Measurements from ENCODE around the gene VPS4A.

VPS4A gene

DNA sequence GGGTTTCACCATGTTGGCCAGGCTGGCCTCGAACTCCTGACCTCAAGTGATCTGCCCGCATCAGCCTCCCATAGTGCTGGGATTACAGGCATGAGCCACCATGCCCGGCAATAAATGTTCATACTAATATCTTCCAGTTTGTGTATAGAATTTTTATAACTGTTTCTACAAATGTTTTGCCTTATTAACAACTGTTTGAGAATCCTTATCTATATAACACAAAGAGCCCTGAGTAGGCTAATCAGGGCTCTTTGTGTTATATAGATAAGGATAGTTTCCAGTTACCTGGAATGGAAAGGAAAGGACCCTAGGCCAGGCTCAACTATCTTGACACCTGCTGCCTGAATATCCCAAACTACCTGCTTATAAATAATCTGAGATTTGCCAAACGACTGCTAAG lies 57.7 kb downstream of the VPS4A start:
- H3K36me3 ChIP-seq (ENCODE audit: insufficient read depth, insufficient read length, low read length) = peaks cover 90% of the 10 kb centered on the region
- H3K4me1 ChIP-seq (ENCODE audit: insufficient read depth, insufficient read length) = peaks cover 3% of the 10 kb centered on the region
- H3K4me3 ChIP-seq (ENCODE audit: insufficient read length, low read depth) = no peak overlapping the region
- H3K9ac ChIP-seq (ENCODE audit: insufficient read length, low read depth) = no peak overlapping the region
- H3K27me3 ChIP-seq (ENCODE audit: insufficient read depth, insufficient read length) = no peaks in the 10 kb centered on the region
- DNase-seq (ENCODE audit: low read depth, low spot score) = no peak
- H3K9me3 ChIP-seq (ENCODE audit: insufficient read depth, low read length) = no peaks in the 10 kb centered on the region
- no peak for TF ChIP-seq SUZ12 (IDR thresholded peaks at IDR 0.05; ENCODE audit: extremely low read depth, insufficient read depth, insufficient read length)
- TF ChIP-seq YY1 (IDR thresholded peaks at IDR 0.05; ENCODE audit: insufficient read depth, insufficient read length) = no peak
- TF ChIP-seq ZNF274 (IDR thresholded peaks at IDR 0.05; ENCODE audit: low read depth, low read length) = no peak

DNA sequence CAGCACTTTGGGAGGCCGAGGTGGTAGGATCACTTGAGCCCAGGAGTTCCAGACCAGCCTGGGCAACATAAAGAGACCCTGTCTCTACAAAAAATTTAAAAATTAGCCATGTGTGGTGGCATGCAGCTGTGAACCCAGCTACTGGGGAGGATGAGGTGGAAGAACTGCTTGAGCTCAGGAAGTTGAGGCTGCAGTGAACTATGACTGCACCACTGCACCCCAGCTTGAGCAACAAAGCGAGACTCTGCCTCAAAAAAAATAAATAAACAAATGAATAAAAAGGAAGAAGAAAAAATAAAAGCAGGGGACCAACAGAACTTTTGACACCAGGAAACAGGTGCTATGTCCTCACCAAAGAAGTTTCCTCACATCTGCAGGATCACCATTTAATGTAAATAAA lies 60.4 kb downstream of the VPS4A start:
- no peak overlapping the region for H3K4me3 ChIP-seq (ENCODE audit: insufficient read length, low read depth)
- peaks cover 81% of the 10 kb centered on the region for H3K36me3 ChIP-seq (ENCODE audit: insufficient read depth, insufficient read length, low read length)
- DNase-seq (ENCODE audit: low read depth, low spot score) = no peak
- H3K4me1 ChIP-seq (ENCODE audit: insufficient read depth, insufficient read length) = peaks cover 3% of the 10 kb centered on the region
- H3K27me3 ChIP-seq (ENCODE audit: insufficient read depth, insufficient read length) = no peaks in the 10 kb centered on the region
- TF ChIP-seq SUZ12 (IDR thresholded peaks at IDR 0.05; ENCODE audit: extremely low read depth, insufficient read depth, insufficient read length) = no peak
- TF ChIP-seq YY1 (IDR thresholded peaks at IDR 0.05; ENCODE audit: insufficient read depth, insufficient read length) = no peak
- TF ChIP-seq ZNF274 (IDR thresholded peaks at IDR 0.05; ENCODE audit: low read depth, low read length) = no peak
- no peaks in the 10 kb centered on the region for H3K9me3 ChIP-seq (ENCODE audit: insufficient read depth, low read length)
- no peak overlapping the region for H3K9ac ChIP-seq (ENCODE audit: insufficient read length, low read depth)

DNA sequence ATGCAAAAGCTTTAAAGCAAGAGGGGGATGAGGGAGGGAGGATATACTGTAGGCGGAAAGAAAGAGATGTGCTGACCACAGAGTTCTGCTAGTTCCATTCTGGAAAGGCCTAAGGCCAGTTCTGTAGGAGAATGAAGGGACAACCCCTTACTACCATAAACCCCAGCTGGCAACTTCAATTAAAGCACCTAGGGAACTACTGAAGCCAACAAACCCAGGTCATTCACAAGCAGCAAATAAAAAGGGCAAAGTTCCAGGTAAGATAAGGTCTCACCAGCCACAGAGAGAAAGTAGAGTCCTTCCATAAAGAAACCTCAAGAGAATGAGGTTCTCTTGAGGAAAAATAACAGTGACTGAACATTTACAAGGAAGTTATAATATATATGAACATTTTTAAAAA lies 61.9 kb downstream of the VPS4A start:
- Histone ChIP-seq H3K9me3 (ENCODE audit: insufficient read depth, low read length) (no peaks in the 10 kb centered on the region), H3K4me3 (ENCODE audit: insufficient read length, low read depth) (no peak overlapping the region), H3K27me3 (ENCODE audit: insufficient read depth, insufficient read length) (no peaks in the 10 kb centered on the region), H3K9ac (ENCODE audit: insufficient read length, low read depth) (no peak overlapping the region), H3K4me1 (ENCODE audit: insufficient read depth, insufficient read length) (peaks cover 2% of the 10 kb centered on the region), H3K36me3 (ENCODE audit: insufficient read depth, insufficient read length, low read length) (peaks cover 77% of the 10 kb centered on the region)
- no peak for DNase-seq (ENCODE audit: low read depth, low spot score)
- TF ChIP-seq YY1 (IDR thresholded peaks at IDR 0.05; ENCODE audit: insufficient read depth, insufficient read length) (no peak), ZNF274 (IDR thresholded peaks at IDR 0.05; ENCODE audit: low read depth, low read length) (no peak), SUZ12 (IDR thresholded peaks at IDR 0.05; ENCODE audit: extremely low read depth, insufficient read depth, insufficient read length) (no peak)

All from NT2/D1 (cell line).